C4-2B (cell line): Measurements from ENCODE around the gene EPN1.

Source experiments
- H3K27ac ChIP-seq: fragments of 450-650 bp; 2 replicates; pipeline ENCODE4 v1.5.1; 2017
- ZFX ChIP-seq: fragments of 450-650 bp; IDR thresholded peaks from 2 replicates; pipeline ENCODE4 v1.6.1; 2017
- TF ChIP-seq, protein P1 (sequence below): fragments of 450-650 bp; conservative IDR thresholded peaks from 2 replicates; pipeline ENCODE4 v1.5.1; 2017; ENCODE audit warnings: mild to moderate bottlenecking

Gene EPN1

GRCh38 chr19:55669418-55670279, 5.4 kb upstream of the EPN1 start:
- no peak for TF ChIP-seq ZFX
- TF ChIP-seq, protein P1, sequence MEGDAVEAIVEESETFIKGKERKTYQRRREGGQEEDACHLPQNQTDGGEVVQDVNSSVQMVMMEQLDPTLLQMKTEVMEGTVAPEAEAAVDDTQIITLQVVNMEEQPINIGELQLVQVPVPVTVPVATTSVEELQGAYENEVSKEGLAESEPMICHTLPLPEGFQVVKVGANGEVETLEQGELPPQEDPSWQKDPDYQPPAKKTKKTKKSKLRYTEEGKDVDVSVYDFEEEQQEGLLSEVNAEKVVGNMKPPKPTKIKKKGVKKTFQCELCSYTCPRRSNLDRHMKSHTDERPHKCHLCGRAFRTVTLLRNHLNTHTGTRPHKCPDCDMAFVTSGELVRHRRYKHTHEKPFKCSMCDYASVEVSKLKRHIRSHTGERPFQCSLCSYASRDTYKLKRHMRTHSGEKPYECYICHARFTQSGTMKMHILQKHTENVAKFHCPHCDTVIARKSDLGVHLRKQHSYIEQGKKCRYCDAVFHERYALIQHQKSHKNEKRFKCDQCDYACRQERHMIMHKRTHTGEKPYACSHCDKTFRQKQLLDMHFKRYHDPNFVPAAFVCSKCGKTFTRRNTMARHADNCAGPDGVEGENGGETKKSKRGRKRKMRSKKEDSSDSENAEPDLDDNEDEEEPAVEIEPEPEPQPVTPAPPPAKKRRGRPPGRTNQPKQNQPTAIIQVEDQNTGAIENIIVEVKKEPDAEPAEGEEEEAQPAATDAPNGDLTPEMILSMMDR: no peak

GRCh38 chr19:55670280-55671053, 4.6 kb upstream of the EPN1 start:
- TF ChIP-seq, protein P1: no peak
- no peak overlapping the region for H3K27ac ChIP-seq

More at GRCh38 chr19:55669418-55670279, 5.4 kb upstream of the EPN1 start:
- H3K27ac ChIP-seq: no peak overlapping the region

GRCh38 chr19:55671054-55671378, 4.0 kb upstream of the EPN1 start:
- no peak overlapping the region for H3K27ac ChIP-seq
- no peak for TF ChIP-seq ZFX
- TF ChIP-seq, protein P1: no peak

DNA sequence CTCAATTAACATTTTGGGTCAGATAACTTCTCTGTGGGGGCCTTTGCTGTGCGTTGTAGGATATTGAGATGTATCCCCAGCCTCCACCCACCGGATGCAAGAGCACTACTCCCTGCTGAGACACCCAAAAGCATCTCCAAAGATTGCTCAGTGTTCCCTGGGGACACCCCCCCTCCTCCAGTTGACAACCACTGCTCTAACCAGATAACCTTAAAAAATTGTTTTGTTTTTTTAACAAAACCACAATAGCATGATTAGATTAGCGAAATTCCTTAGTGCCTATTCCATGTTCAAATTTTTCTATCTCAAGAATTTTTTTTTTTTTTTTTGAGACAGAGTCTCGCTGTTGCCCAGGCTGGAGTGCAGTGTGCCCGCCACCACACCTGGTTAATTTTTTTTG, 2.6 kb upstream of the EPN1 start:
- TF ChIP-seq ZFX: no peak
- TF ChIP-seq, protein P1: no peak
- no peak overlapping the region for H3K27ac ChIP-seq

- no peak overlapping the region for H3K27ac ChIP-seq
- no peak for TF ChIP-seq ZFX
- TF ChIP-seq, protein P1: no peak
Observed at GRCh38 chr19:55673465-55673864, 1.6 kb upstream of the EPN1 start.

DNA sequence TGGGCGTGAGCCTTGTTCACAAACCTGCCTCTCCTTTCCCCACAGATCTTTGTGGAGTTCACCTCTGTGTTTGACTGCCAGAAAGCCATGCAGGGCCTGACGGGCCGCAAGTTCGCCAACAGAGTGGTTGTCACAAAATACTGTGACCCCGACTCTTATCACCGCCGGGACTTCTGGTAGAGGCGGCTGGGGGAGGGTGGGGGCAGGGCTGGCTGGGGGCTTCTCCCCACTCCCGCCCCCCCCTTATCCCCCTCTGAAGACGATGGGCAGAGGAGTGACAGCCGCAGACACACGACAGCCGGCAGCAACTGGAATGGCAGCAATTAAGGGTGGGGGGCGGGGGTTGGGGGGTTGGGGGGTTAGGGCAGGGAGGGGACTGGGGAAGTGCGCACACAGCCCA, 1.1 kb upstream of the EPN1 start:
- no peak overlapping the region for H3K27ac ChIP-seq
- TF ChIP-seq, protein P1: no peak
- TF ChIP-seq ZFX: no peak

DNA sequence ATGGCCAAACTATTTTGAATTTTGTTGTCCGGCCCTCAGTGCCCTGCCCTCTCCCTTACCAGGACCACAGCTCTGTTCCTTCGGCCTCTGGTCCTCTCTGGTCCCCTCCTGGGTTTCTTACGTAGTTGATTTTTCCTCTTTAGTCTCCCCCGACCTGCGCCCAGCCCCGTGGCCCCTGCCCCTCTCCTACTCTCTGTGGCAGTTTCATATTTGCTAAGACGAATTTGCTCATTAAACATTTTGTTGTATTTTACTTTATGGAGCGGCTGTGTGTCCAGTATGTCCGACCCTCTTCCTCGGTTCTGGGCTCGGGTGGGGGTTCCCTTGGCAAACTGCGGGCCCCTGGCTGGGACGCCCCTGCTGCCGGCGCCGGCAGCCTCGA, 576 bp upstream of the EPN1 start:
- peak overlapping the region; percentile 98 for H3K27ac ChIP-seq

More for the DNA sequence above, 576 bp upstream of the EPN1 start:
- no peak for TF ChIP-seq ZFX
- TF ChIP-seq, protein P1: no peak
